GM23338 (cell line): ENCODE results near the gene HEBP1. TPM values are rescaled to one million over a fixed set of nuclear protein-coding genes. Genes with fewer than 3 reads are reported as not detected.

Experiments
- ATAC-seq: fragments of 200-7000 bp; cut with Tn5 transposase; 3 replicates; pipeline ENCODE4 v1.9.1; 2020
- DNase-seq: peaks from one replicate; pipeline ENCODE4 v3.0.0-alpha.2; 2015; ENCODE audit warnings: low spot score
- H2AFZ ChIP-seq: fragments of 200-600 bp; sonication (generic); 2 replicates; pipeline ENCODE4 v1.8.0; 2016; ENCODE audit warnings: antibody characterized with exemption, mild to moderate bottlenecking, moderate library complexity
- H3F3A ChIP-seq: fragments of 200-600 bp; sonication (generic); replicated peaks from 2 replicates; pipeline ENCODE4 v1.8.0; 2017; ENCODE audit warnings: antibody characterized with exemption, mixed run types, low read depth
- H3K27ac ChIP-seq: fragments of 200-600 bp; sonication (generic); 2 replicates; pipeline ENCODE4 v1.6.1; 2016; ENCODE audit warnings: low read depth
- H3K27me3 ChIP-seq: fragments of 200-600 bp; sonication (generic); 2 replicates; pipeline ENCODE4 v1.8.0; 2016; ENCODE audit warnings: mild to moderate bottlenecking, mixed run types, moderate library complexity; ENCODE audit not compliant: insufficient read depth
- H3K36me3 ChIP-seq: fragments of 200-600 bp; sonication (generic); 2 replicates; pipeline ENCODE4 v1.8.0; 2016; ENCODE audit warnings: mild to moderate bottlenecking; ENCODE audit not compliant: insufficient read depth
- H3K4me1 ChIP-seq: fragments of 200-600 bp; sonication (generic); 2 replicates; pipeline ENCODE4 v1.8.0; 2016; ENCODE audit warnings: mild to moderate bottlenecking, moderate library complexity; ENCODE audit not compliant: insufficient read depth
- H3K4me2 ChIP-seq: fragments of 200-600 bp; sonication (generic); 2 replicates; pipeline ENCODE4 v1.7.1; 2017; ENCODE audit warnings: mixed run types
- H3K4me3 ChIP-seq: fragments of 200-600 bp; sonication (generic); 2 replicates; pipeline ENCODE4 v1.6.1; 2016; ENCODE audit warnings: mixed run types
- H3K79me2 ChIP-seq: fragments of 200-600 bp; sonication (generic); replicated peaks from 2 replicates; pipeline ENCODE4 v1.8.0; 2017; ENCODE audit warnings: mild to moderate bottlenecking; ENCODE audit not compliant: insufficient read depth
- H3K9me2 ChIP-seq: fragments of 200-600 bp; sonication (generic); 2 replicates; pipeline ENCODE4 v1.8.0; 2017; ENCODE audit not compliant: insufficient read depth
- H4K20me1 ChIP-seq: fragments of 200-600 bp; sonication (generic); replicated peaks from 2 replicates; pipeline ENCODE4 v1.8.0; 2017; ENCODE audit warnings: mild to moderate bottlenecking; ENCODE audit not compliant: insufficient read depth
- H3K27ac Mint-ChIP-seq: 2 replicates; pipeline ENCODE4 v1.8.0; 2020; ENCODE audit warnings: inconsistent platforms, mild to moderate bottlenecking, moderate library complexity, mixed read lengths
- H3K27me3 Mint-ChIP-seq: 3 replicates; pipeline ENCODE4 v1.8.0; 2022; ENCODE audit warnings: low read depth, mild to moderate bottlenecking, moderate library complexity, mixed read lengths, inconsistent platforms; ENCODE audit not compliant: insufficient read depth, poor library complexity
- H3K36me3 Mint-ChIP-seq: 3 replicates; pipeline ENCODE4 v1.8.0; 2021; ENCODE audit warnings: low read depth, mild to moderate bottlenecking, inconsistent platforms, moderate library complexity, mixed read lengths
- H3K4me1 Mint-ChIP-seq: 3 replicates; pipeline ENCODE4 v1.8.0; 2020; ENCODE audit warnings: mild to moderate bottlenecking, inconsistent platforms, mixed read lengths
- H3K4me3 Mint-ChIP-seq: 3 replicates; pipeline ENCODE4 v1.8.0; 2021; ENCODE audit warnings: moderate library complexity, mild to moderate bottlenecking, inconsistent platforms, mixed read lengths
- H3K9me3 Mint-ChIP-seq: 3 replicates; pipeline ENCODE4 v1.8.0; 2020; ENCODE audit warnings: moderate library complexity, mild to moderate bottlenecking, inconsistent platforms, mixed read lengths
- EZH2phosphoT487 ChIP-seq: fragments of 200-600 bp; sonication (generic); IDR thresholded peaks from one replicate; pipeline ENCODE4 v1.8.1; 2018; ENCODE audit warnings: antibody characterized with exemption; ENCODE audit not compliant: unreplicated experiment
- NANOG ChIP-seq: IDR thresholded peaks from 2 replicates; pipeline ENCODE4 v1.6.1; 2016; ENCODE audit warnings: antibody characterized with exemption, borderline replicate concordance
- ZNF331 ChIP-seq: fragments of 250-450 bp; sonication (Bioruptor Pico); IDR thresholded peaks from 2 replicates; pipeline ENCODE4 v1.5.0; 2020; ENCODE audit warnings: low read depth, mild to moderate bottlenecking, moderate library complexity
- polyA plus RNA-seq: library from polyadenylated mRNA; unstranded; fragments of >200 nt; fragmentation: Nextera tagmentation; extraction: Ambion mirVana; gene quantifications from 2 replicates; pipeline ENCODE4 v1.2.1, GENCODE V29; 2016
- total RNA-seq: library from RNA; depleted of rRNA; stranded (reverse); fragments of >200 nt; shearing (Covaris generic); gene quantifications from 2 replicates; pipeline ENCODE4 v1.2.3, GENCODE V29; 2014
- TF ChIP-seq, protein P1 (sequence below): fragments of 250-450 bp; sonication (Bioruptor Pico); IDR thresholded peaks from 2 replicates; pipeline ENCODE4 v1.5.0; 2020; ENCODE audit warnings: mild to moderate bottlenecking, moderate library complexity
- TF ChIP-seq, protein P2 (sequence below), 2 experiments: fragments of 200-600 bp in 1 of 2; sonication (generic) in 1 of 2; conservative IDR thresholded peaks; 2 replicates each; pipeline versions ENCODE4 v1.5.1 to v1.6.1; 2016 to 2017; ENCODE audit warnings: antibody characterized with exemption in 2 of 2, low read depth in 2 of 2, mild to moderate bottlenecking in 2 of 2, moderate library complexity in 1 of 2

HEBP1 gene
- total and polyA plus RNA-seq, 2 experiments from 2014 or later = 25.2 to 45.1 TPM

DNA sequence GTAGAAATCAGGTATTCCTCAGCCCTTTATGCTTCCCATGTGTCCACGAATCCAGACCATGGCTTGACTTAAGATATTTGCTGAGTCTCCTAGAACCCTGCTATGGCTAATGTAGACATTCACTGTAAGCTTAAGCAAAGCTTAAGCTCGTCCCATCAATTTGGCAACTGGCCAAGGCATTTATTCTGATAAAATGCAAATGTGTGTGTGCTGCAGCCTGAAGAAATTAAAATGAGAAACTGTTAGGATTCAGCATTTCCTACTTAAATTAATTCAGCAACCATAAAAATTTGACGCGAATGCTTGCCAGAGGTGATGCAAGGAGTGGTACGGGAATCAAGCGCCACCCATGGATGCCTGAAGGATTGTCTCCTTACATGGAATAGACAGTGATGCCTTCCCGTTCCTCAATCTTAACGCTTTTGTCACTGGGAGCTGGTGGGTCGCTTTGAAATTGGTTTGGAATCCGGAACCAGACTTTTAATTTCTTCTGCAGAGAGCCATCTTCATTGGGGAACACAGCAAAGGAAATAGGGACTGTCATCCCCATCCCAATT lies 13.2 kb downstream of the HEBP1 start (continued):
- TF ChIP-seq, protein P1, sequence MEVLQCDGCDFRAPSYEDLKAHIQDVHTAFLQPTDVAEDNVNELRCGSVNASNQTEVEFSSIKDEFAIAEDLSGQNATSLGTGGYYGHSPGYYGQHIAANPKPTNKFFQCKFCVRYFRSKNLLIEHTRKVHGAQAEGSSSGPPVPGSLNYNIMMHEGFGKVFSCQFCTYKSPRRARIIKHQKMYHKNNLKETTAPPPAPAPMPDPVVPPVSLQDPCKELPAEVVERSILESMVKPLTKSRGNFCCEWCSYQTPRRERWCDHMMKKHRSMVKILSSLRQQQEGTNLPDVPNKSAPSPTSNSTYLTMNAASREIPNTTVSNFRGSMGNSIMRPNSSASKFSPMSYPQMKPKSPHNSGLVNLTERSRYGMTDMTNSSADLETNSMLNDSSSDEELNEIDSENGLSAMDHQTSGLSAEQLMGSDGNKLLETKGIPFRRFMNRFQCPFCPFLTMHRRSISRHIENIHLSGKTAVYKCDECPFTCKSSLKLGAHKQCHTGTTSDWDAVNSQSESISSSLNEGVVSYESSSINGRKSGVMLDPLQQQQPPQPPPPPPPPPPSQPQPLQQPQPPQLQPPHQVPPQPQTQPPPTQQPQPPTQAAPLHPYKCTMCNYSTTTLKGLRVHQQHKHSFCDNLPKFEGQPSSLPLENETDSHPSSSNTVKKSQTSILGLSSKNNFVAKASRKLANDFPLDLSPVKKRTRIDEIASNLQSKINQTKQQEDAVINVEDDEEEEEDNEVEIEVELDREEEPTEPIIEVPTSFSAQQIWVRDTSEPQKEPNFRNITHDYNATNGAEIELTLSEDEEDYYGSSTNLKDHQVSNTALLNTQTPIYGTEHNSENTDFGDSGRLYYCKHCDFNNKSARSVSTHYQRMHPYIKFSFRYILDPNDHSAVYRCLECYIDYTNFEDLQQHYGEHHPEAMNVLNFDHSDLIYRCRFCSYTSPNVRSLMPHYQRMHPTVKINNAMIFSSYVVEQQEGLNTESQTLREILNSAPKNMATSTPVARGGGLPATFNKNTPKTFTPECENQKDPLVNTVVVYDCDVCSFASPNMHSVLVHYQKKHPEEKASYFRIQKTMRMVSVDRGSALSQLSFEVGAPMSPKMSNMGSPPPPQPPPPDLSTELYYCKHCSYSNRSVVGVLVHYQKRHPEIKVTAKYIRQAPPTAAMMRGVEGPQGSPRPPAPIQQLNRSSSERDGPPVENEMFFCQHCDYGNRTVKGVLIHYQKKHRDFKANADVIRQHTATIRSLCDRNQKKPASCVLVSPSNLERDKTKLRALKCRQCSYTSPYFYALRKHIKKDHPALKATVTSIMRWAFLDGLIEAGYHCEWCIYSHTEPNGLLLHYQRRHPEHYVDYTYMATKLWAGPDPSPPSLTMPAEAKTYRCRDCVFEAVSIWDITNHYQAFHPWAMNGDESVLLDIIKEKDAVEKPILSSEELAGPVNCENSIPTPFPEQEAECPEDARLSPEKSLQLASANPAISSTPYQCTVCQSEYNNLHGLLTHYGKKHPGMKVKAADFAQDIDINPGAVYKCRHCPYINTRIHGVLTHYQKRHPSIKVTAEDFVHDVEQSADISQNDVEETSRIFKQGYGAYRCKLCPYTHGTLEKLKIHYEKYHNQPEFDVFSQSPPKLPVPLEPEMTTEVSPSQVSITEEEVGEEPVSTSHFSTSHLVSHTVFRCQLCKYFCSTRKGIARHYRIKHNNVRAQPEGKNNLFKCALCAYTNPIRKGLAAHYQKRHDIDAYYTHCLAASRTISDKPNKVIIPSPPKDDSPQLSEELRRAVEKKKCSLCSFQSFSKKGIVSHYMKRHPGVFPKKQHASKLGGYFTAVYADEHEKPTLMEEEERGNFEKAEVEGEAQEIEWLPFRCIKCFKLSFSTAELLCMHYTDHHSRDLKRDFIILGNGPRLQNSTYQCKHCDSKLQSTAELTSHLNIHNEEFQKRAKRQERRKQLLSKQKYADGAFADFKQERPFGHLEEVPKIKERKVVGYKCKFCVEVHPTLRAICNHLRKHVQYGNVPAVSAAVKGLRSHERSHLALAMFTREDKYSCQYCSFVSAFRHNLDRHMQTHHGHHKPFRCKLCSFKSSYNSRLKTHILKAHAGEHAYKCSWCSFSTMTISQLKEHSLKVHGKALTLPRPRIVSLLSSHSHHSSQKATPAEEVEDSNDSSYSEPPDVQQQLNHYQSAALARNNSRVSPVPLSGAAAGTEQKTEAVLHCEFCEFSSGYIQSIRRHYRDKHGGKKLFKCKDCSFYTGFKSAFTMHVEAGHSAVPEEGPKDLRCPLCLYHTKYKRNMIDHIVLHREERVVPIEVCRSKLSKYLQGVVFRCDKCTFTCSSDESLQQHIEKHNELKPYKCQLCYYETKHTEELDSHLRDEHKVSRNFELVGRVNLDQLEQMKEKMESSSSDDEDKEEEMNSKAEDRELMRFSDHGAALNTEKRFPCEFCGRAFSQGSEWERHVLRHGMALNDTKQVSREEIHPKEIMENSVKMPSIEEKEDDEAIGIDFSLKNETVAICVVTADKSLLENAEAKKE (CRISPR knock-in tag) = no peak
- TF ChIP-seq NANOG (no peak), EZH2phosphoT487 (no peak)

DNA sequence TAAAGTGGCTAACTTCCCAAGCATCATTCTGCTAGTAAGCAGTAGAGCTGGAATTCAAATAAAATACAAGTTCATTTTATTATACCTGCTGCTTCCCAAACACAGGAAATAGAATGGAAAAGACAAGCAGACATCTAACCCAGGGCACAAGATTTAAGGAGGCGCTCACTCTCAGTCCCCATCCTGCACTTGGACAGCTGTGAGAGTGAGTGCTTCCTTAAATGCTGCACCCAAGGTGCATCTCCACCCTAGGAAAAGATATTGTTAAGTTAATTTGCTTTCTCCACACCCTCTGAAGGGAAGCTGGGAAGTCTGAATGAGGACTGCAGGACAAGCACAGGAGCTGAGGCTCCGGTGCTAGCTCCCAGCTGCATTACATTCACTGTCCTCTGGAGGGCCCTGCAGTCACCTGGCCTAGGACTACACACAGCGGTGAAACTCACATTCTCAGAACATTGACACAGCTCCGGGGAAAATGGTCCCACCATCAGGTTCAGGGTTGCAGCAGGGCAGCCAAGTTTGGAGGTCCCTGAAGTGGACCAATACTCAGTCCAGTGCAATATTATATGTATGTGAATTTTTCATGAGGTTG lies 14.2 kb downstream of the HEBP1 start:
- peak; percentile 100 for ATAC-seq
- no peaks in the 10 kb centered on the region for H3K9me2 ChIP-seq
- no peak overlapping the region for H2AFZ ChIP-seq
- H3K27ac ChIP-seq = no peak overlapping the region
- Mint-ChIP-seq H3K4me1 (peaks cover 22% of the 10 kb centered on the region), H3K9me3 (no peaks in the 10 kb centered on the region), H3K4me3 (no peak overlapping the region), H3K27ac (no peak overlapping the region; the same call in 1 of the 2 replicates), H3K27me3 (no peaks in the 10 kb centered on the region), H3K36me3 (peaks cover 32% of the 10 kb centered on the region)
- H3K4me3 ChIP-seq = no peak overlapping the region
- H3K79me2 ChIP-seq = 0 out of 2 replicates have a peak, but pooled peaks cover 6% of the 10 kb centered on the region
- no peaks in the 10 kb centered on the region; the same call in 1 of the 2 replicates for H4K20me1 ChIP-seq
- H3K27me3 ChIP-seq = no peaks in the 10 kb centered on the region
- H3F3A ChIP-seq = no peaks in the 10 kb centered on the region
- H3K36me3 ChIP-seq = peaks cover 18% of the 10 kb centered on the region; the same call in 1 of the 2 replicates
- TF ChIP-seq ZNF331 = no peak
- TF ChIP-seq, protein P2, sequence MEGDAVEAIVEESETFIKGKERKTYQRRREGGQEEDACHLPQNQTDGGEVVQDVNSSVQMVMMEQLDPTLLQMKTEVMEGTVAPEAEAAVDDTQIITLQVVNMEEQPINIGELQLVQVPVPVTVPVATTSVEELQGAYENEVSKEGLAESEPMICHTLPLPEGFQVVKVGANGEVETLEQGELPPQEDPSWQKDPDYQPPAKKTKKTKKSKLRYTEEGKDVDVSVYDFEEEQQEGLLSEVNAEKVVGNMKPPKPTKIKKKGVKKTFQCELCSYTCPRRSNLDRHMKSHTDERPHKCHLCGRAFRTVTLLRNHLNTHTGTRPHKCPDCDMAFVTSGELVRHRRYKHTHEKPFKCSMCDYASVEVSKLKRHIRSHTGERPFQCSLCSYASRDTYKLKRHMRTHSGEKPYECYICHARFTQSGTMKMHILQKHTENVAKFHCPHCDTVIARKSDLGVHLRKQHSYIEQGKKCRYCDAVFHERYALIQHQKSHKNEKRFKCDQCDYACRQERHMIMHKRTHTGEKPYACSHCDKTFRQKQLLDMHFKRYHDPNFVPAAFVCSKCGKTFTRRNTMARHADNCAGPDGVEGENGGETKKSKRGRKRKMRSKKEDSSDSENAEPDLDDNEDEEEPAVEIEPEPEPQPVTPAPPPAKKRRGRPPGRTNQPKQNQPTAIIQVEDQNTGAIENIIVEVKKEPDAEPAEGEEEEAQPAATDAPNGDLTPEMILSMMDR (conservative IDR thresholded peaks at IDR 0.05; ENCODE audit: low read depth in 2 of 2) = peak; percentile 66 to 85
- peaks cover 8% of the 10 kb centered on the region for H3K4me1 ChIP-seq
- DNase-seq = peak; percentile 91
- 0 out of 2 replicates have a peak overlapping the region, but pooled peaks have one; percentile 29 for H3K4me2 ChIP-seq
